H1 (cell line): ENCODE results near the gene GSAP. TPM values are rescaled to one million over a fixed set of nuclear protein-coding genes. Genes with fewer than 3 reads are reported as not detected.
A peak's percentile ranks its signal among the peaks of the same experiment; 100 is the strongest.

Experiments used
- CTCF ChIA-PET: fragments of 300-600 bp; sonication (Branson Sonifier 250); formaldehyde crosslinking; loops from one replicate; lab custom pipeline; 2021; ENCODE audit not compliant: partially characterized antibody; lab: Charles Lee
- POLR2A ChIA-PET: fragments of 300-600 bp; sonication (Branson Sonifier 250); formaldehyde crosslinking; loops from one replicate; lab custom pipeline; 2021; ENCODE audit warnings: inconsistent platforms; ENCODE audit not compliant: partially characterized antibody; lab: Charles Lee
- DNase-seq, 2 experiments: peaks; one replicate each; pipeline versions ENCODE4 v3.0.0 to v3.0.0-alpha.2; 2010 to 2022; ENCODE audit warnings: low spot score in 2 of 2, low read depth in 1 of 2, mixed read lengths in 1 of 2
- FAIRE-seq: peaks from 2 replicates; lab custom pipeline; 2011; peaks lifted over from hg19 to GRCh38; lab: Jason Lieb, UNC
- H2AFZ ChIP-seq: 2 replicates; pipeline ENCODE4 v1.8.1; 2012; ENCODE audit warnings: low read length, inconsistent platforms
- H2AK5ac ChIP-seq: 2 replicates; pipeline ENCODE4 v1.6.1; 2013; ENCODE audit warnings: low read depth, low read length
- H2BK120ac ChIP-seq: replicated peaks from 2 replicates; pipeline ENCODE3; 2013; ENCODE audit warnings: low read depth, low read length, inconsistent platforms
- H2BK12ac ChIP-seq: 2 replicates; pipeline ENCODE4 v1.6.1; 2013; ENCODE audit warnings: low read depth, low read length
- H2BK15ac ChIP-seq: 2 replicates; pipeline ENCODE4 v1.6.1; 2013; ENCODE audit warnings: low read length
- H2BK20ac ChIP-seq: 2 replicates; pipeline ENCODE4 v1.6.1; 2013; ENCODE audit warnings: low read length
- H2BK5ac ChIP-seq: 2 replicates; pipeline ENCODE4 v1.6.1; 2013; ENCODE audit warnings: low read depth, low read length
- H3K14ac ChIP-seq: 2 replicates; pipeline ENCODE4 v1.6.1; 2013; ENCODE audit warnings: inconsistent platforms; ENCODE audit not compliant: insufficient read length
- H3K18ac ChIP-seq: 2 replicates; pipeline ENCODE4 v1.6.1; 2013; ENCODE audit warnings: low read length; ENCODE audit errors: extremely low read depth
- H3K23ac ChIP-seq: 2 replicates; pipeline ENCODE4 v1.6.1; 2013; ENCODE audit warnings: inconsistent platforms; ENCODE audit not compliant: insufficient read length
- H3K23me2 ChIP-seq: 2 replicates; pipeline ENCODE4 v1.6.1; 2013; ENCODE audit warnings: low read depth, low read length
- H3K27ac ChIP-seq: 2 replicates; pipeline ENCODE4 v1.6.1; 2011; ENCODE audit warnings: low read depth, low read length, inconsistent platforms
- H3K27me3 ChIP-seq, 4 experiments: replicated peaks in 1 of 4; 1 replicate in 1 of 4; 2 replicates in 3 of 4; pipeline versions ENCODE4 v1.6.1 to v1.8.1; 2011 to 2013; ENCODE audit warnings: low read length in 3 of 4, mild to moderate bottlenecking in 3 of 4, inconsistent platforms in 2 of 4, mixed read lengths in 2 of 4, moderate library complexity in 1 of 4; ENCODE audit not compliant: control insufficient read depth in 3 of 4, insufficient read depth in 3 of 4; ENCODE audit errors: extremely low read depth in 1 of 4
- H3K36me3 ChIP-seq, 4 experiments: 2 replicates each; pipeline versions ENCODE4 v1.6.1 to v1.8.1; 2011 to 2013; ENCODE audit warnings: mild to moderate bottlenecking in 4 of 4, low read length in 3 of 4, moderate library complexity in 2 of 4, control low read depth in 1 of 4, inconsistent platforms in 1 of 4; ENCODE audit not compliant: insufficient read depth in 4 of 4, control insufficient read depth in 2 of 4
- H3K4ac ChIP-seq: replicated peaks from 2 replicates; pipeline ENCODE3; 2013; ENCODE audit warnings: low read length, low read depth, mixed read lengths, inconsistent platforms; ENCODE audit not compliant: insufficient read length
- H3K4me1 ChIP-seq, 4 experiments: replicated peaks in 1 of 4; 1 replicate in 1 of 4; 2 replicates in 3 of 4; pipeline versions ENCODE4 v1.6.1 to v1.8.1; 2011 to 2013; ENCODE audit warnings: low read length in 3 of 4, inconsistent platforms in 2 of 4, mixed read lengths in 1 of 4; ENCODE audit not compliant: insufficient read depth in 4 of 4, control insufficient read depth in 3 of 4
- H3K4me2 ChIP-seq, 2 experiments: 2 replicates each; pipeline versions ENCODE4 v1.6.1 to v1.8.1; 2011 to 2013; ENCODE audit warnings: low read depth in 2 of 2, low read length in 2 of 2, control low read depth in 1 of 2, inconsistent platforms in 1 of 2, mild to moderate bottlenecking in 1 of 2; ENCODE audit not compliant: insufficient read depth in 1 of 2
- H3K4me3 ChIP-seq, 4 experiments: fragments of 200-600, 300-600 bp in 1 of 4; sonication (generic), shearing (Covaris generic), sonication (Bioruptor Twin) in 1 of 4; 2 replicates each; pipeline versions ENCODE4 v1.5.1 to v1.8.1; 2011 to 2016; ENCODE audit warnings: low read length in 4 of 4, low read depth in 3 of 4, control low read depth in 2 of 4, inconsistent platforms in 2 of 4, mild to moderate bottlenecking in 2 of 4, mixed read lengths in 1 of 4, moderate library complexity in 1 of 4; ENCODE audit not compliant: insufficient read depth in 2 of 4; ENCODE audit errors: extremely low read depth in 1 of 4
- H3K56ac ChIP-seq: replicated peaks from 2 replicates; pipeline ENCODE3; 2013; ENCODE audit warnings: low read depth, mild to moderate bottlenecking, mixed read lengths, low read length, inconsistent platforms; ENCODE audit not compliant: insufficient read length
- H3K79me1 ChIP-seq: 2 replicates; pipeline ENCODE4 v1.6.1; 2013; ENCODE audit warnings: low read depth, low read length, control low read depth
- H3K79me2 ChIP-seq, 2 experiments: 2 replicates each; pipeline versions ENCODE4 v1.6.1 to v1.8.1; 2012 to 2013; ENCODE audit warnings: low read length in 2 of 2, mild to moderate bottlenecking in 2 of 2, inconsistent platforms in 1 of 2; ENCODE audit not compliant: insufficient read depth in 2 of 2, control insufficient read depth in 1 of 2
- H3K9ac ChIP-seq, 4 experiments: replicated peaks in 1 of 4; 1 replicate in 1 of 4; 2 replicates in 3 of 4; pipeline versions ENCODE4 v1.6.1 to v1.8.1; 2011 to 2013; ENCODE audit warnings: low read depth in 3 of 4, low read length in 3 of 4, control low read depth in 2 of 4, mild to moderate bottlenecking in 2 of 4, moderate library complexity in 2 of 4, inconsistent platforms in 1 of 4; ENCODE audit errors: extremely low read depth in 1 of 4
- H3K9me3 ChIP-seq, 2 experiments: 2 replicates each; pipeline versions ENCODE4 v1.6.1 to v1.8.1; 2012 to 2013; ENCODE audit warnings: mild to moderate bottlenecking in 2 of 2, moderate library complexity in 2 of 2, control low read depth in 1 of 2, inconsistent platforms in 1 of 2, low read depth in 1 of 2, low read length in 1 of 2, mixed read lengths in 1 of 2; ENCODE audit not compliant: insufficient read depth in 2 of 2
- H4K20me1 ChIP-seq, 2 experiments: replicated peaks in 1 of 2; 2 replicates each; pipeline versions ENCODE3 to v1.8.1; 2011 to 2013; ENCODE audit warnings: inconsistent platforms in 2 of 2, low read length in 2 of 2, mild to moderate bottlenecking in 1 of 2; ENCODE audit not compliant: insufficient read depth in 2 of 2, control insufficient read depth in 1 of 2
- H4K5ac ChIP-seq: 2 replicates; pipeline ENCODE4 v1.6.1; 2013; ENCODE audit warnings: low read length, low read depth, mixed read lengths, inconsistent platforms; ENCODE audit not compliant: insufficient read length
- H4K8ac ChIP-seq: 2 replicates; pipeline ENCODE4 v1.8.0; 2013; ENCODE audit warnings: mild to moderate bottlenecking, moderate library complexity, low read length, inconsistent platforms; ENCODE audit not compliant: insufficient read depth; ENCODE audit errors: extremely low read depth
- H4K91ac ChIP-seq: replicated peaks from 2 replicates; pipeline ENCODE3; 2013; ENCODE audit warnings: low read length, mixed read lengths, inconsistent platforms; ENCODE audit not compliant: insufficient read length
- ATF2 ChIP-seq: IDR thresholded peaks from 2 replicates; pipeline ENCODE4 v1.6.1; 2012; ENCODE audit warnings: low read length, inconsistent platforms
- CBX8 ChIP-seq: fragments of 300-800, 300-1000 bp; sonication (generic); IDR thresholded peaks from 2 replicates; pipeline ENCODE4 v1.7.1; 2016; ENCODE audit warnings: low read depth, low read length, borderline replicate concordance
- EZH2 ChIP-seq: fragments of 200-600 bp; sonication (generic); IDR thresholded peaks from 2 replicates; pipeline ENCODE4 v1.7.1; 2012; ENCODE audit warnings: low read depth, mild to moderate bottlenecking, moderate library complexity, low read length, inconsistent platforms; ENCODE audit not compliant: severe bottlenecking
- FOSL1 ChIP-seq: IDR thresholded peaks from 2 replicates; pipeline ENCODE4 v1.6.1; 2011; ENCODE audit warnings: mild to moderate bottlenecking, low read depth, low read length, moderate library complexity; ENCODE audit not compliant: insufficient read depth
- KDM1A ChIP-seq: fragments of 200-600, 300-600 bp; sonication (generic); IDR thresholded peaks from 2 replicates; pipeline ENCODE4 v1.7.1; 2016; ENCODE audit warnings: mild to moderate bottlenecking, low read length, borderline replicate concordance
- NRF1 ChIP-seq: IDR thresholded peaks from 2 replicates; pipeline ENCODE4 v1.6.1; 2011; ENCODE audit warnings: mild to moderate bottlenecking, low read depth, low read length, improper control_type of control experiment
- POLR2AphosphoS5 ChIP-seq: IDR thresholded peaks from 2 replicates; pipeline ENCODE4 v1.6.1; 2011; ENCODE audit warnings: low read depth, low read length
- RXRA ChIP-seq: IDR thresholded peaks from 2 replicates; pipeline ENCODE4 v1.6.1; 2011; ENCODE audit warnings: low read depth, mild to moderate bottlenecking, low read length, moderate library complexity; ENCODE audit not compliant: insufficient read depth
- SAP30 ChIP-seq: fragments of 300-600 bp; sonication (generic); IDR thresholded peaks from 2 replicates; pipeline ENCODE4 v1.7.1; 2012; ENCODE audit warnings: low read length, moderate library complexity, mild to moderate bottlenecking, inconsistent platforms; ENCODE audit not compliant: insufficient read depth, insufficient replicate concordance
- TBP ChIP-seq: IDR thresholded peaks from 2 replicates; pipeline ENCODE4 v1.6.1; 2011; ENCODE audit warnings: low read depth, low read length, improper control_type of control experiment
- TCF12 ChIP-seq: IDR thresholded peaks from 2 replicates; pipeline ENCODE4 v1.6.1; 2011; ENCODE audit warnings: low read depth, mild to moderate bottlenecking, low read length
- WGBS, 2 experiments: shearing (Covaris generic) in 1 of 2; methylation state at CpG; one replicate each; pipeline versions ENCODE4 v1.1.6 to v1.1.7; 2013 to 2015; ENCODE audit warnings: low lambda C conversion rate in 2 of 2, mixed read lengths in 2 of 2, inconsistent platforms in 1 of 2, low coverage in 1 of 2, missing lambda C conversion rate in 1 of 2; ENCODE audit not compliant: insufficient replicate concordance in 2 of 2, insufficient coverage in 1 of 2, insufficient read length in 1 of 2; ENCODE audit errors: extremely low coverage in 1 of 2, missing lambda C conversion rate in 1 of 2; 5-methylcytosine and 5-hydroxymethylcytosine counted together
- polyA plus RNA-seq, 7 experiments: library from polyadenylated mRNA; depleted of rRNA in 3 of 7; stranded (reverse) in 5 of 7; unstranded in 2 of 7; fragments of >200 nt in 5 of 7; fragments of 200-250 nt in 2 of 7; gene quantifications; 1 replicate in 5 of 7; 2 replicates in 1 of 7; 4 replicates in 1 of 7; pipeline versions ENCODE4 v1.2.1 to v1.2.3, GENCODE V29; 2011 to 2013; ENCODE audit warnings: missing spikeins in 2 of 7, mixed read lengths in 2 of 7
- total RNA-seq: library from RNA; stranded (reverse); fragmentation: NEBNext Ultra II Directional; extraction: Animal tissue kit (Norgen Biotek cat#: 25700); gene quantifications from 2 replicates; pipeline ENCODE4 v1.2.1, GENCODE V29; 2021

The GSAP gene
- total and polyA plus RNA-seq, 2 of the 8 experiments (the other 6 are each of a cell fraction or from before 2014, with no cell fraction given) = 0.93 to 2.1 TPM

GRCh38 chr7:77420986-77421672 is 5.0 kb upstream of the GSAP start:
- H3K9me3 ChIP-seq = no peaks in the 10 kb centered on the region
- TF ChIP-seq KDM1A = no peak
- no peak for TF ChIP-seq CBX8
- no peak for TF ChIP-seq FOSL1
- no peak for TF ChIP-seq TCF12
- no peak for TF ChIP-seq ATF2
- TF ChIP-seq EZH2 = no peak
- no peak for TF ChIP-seq TBP
- no peak for TF ChIP-seq POLR2AphosphoS5
- TF ChIP-seq SAP30 = no peak
- TF ChIP-seq NRF1 = no peak
- TF ChIP-seq RXRA = no peak

More at GRCh38 chr7:77420986-77421672, 5.0 kb upstream of the GSAP start:
- H3K79me1 ChIP-seq = no peaks in the 10 kb centered on the region
- no peak overlapping the region for H3K56ac ChIP-seq
- no peak overlapping the region for H4K91ac ChIP-seq
- H2BK12ac ChIP-seq = peak overlapping the region; percentile 68; the same call in 1 of the 2 replicates
- H4K8ac ChIP-seq = peak overlapping the region; percentile 57; the same call in 1 of the 2 replicates
- H2BK20ac ChIP-seq = no peak overlapping the region
- no peak overlapping the region for H3K14ac ChIP-seq
- peaks cover 0 to 3% (median 0%) of the 10 kb centered on the region in 4 experiments; a peak in 3 of 7 replicates for H3K27me3 ChIP-seq
- peaks cover under 1% of the 10 kb centered on the region; the same call in 1 of the 2 replicates for H3K23me2 ChIP-seq
- no peak overlapping the region for H2BK5ac ChIP-seq
- peaks cover 2 to 12% (median 11%) of the 10 kb centered on the region in 4 experiments; a peak in 6 of 7 replicates for H3K4me1 ChIP-seq
- no peak overlapping the region for H3K27ac ChIP-seq
- no peak overlapping the region for H3K18ac ChIP-seq
- no peak overlapping the region for H3K9ac ChIP-seq
- no peak overlapping the region for H2BK120ac ChIP-seq
- DNase-seq (no peak), FAIRE-seq (no peak)
- no peak overlapping the region for H3K23ac ChIP-seq
- H4K20me1 ChIP-seq = no peaks in the 10 kb centered on the region
- WGBS, 2 experiments = 79 to 100% methylated on average over 1 to 4 of the region's 4 CpGs
- H2AFZ ChIP-seq = no peak overlapping the region
- no peaks in the 10 kb centered on the region for H3K79me2 ChIP-seq
- H4K5ac ChIP-seq = no peak overlapping the region
- ChIA-PET POLR2A (no interaction called here), CTCF (interaction anchor here (0.6 kb wide), 1 partner anchor 116 kb away, joined by 3 read pairs; no protein-coding TSS in a partner anchor)
- no peak overlapping the region for H3K4ac ChIP-seq
- no peak overlapping the region for H2AK5ac ChIP-seq
- H3K4me3 ChIP-seq = no peak overlapping the region
- no peak overlapping the region for H3K4me2 ChIP-seq
- H3K36me3 ChIP-seq = no peaks in the 10 kb centered on the region
- H2BK15ac ChIP-seq = no peak overlapping the region; the same call in 1 of the 2 replicates
